ENCODE measurements around the gene PRKCG.
"Not testable (repeated sequence)": the region's sequence is repeated elsewhere in the genome, so short reads cannot be mapped to it uniquely, and the experiment has no call there.

Gene PRKCG

GRCh38 chr19:53910170-53910518 is 28.1 kb downstream of the PRKCG start:
- DNase-seq (ENCODE audit: low read depth, low spot score): no peak
- no peak overlapping the region for H3K4me3 ChIP-seq (ENCODE audit: low read length)

GRCh38 chr19:53912653-53913052 is 30.7 kb downstream of the PRKCG start:
- DNase-seq (ENCODE audit: low read depth, low spot score): no peak
- H3K4me3 ChIP-seq (ENCODE audit: low read length): no peak overlapping the region

GRCh38 chr19:53915000-53915399 is 33.0 kb downstream of the PRKCG start:
- H3K4me3 ChIP-seq (ENCODE audit: low read length): no peak overlapping the region
- no peak for DNase-seq (ENCODE audit: low read depth, low spot score)

- no peak for DNase-seq (ENCODE audit: low read depth, low spot score)
- H3K4me3 ChIP-seq (ENCODE audit: low read length): no peak overlapping the region
These were observed 34.0 kb downstream of the PRKCG start for GRCh38 chr19:53916004-53916403.

- DNase-seq (ENCODE audit: low read depth, low spot score): no peak
- H3K4me3 ChIP-seq (ENCODE audit: low read length): no peak overlapping the region
These were observed 35.4 kb downstream of the PRKCG start for GRCh38 chr19:53917356-53917755.

- no peak overlapping the region for H3K4me3 ChIP-seq (ENCODE audit: low read length)
- peak; percentile 69 for DNase-seq (ENCODE audit: low read depth, low spot score)
These were observed 45.7 kb downstream of the PRKCG start for GRCh38 chr19:53927739-53928138.

GRCh38 chr19:53936029-53936428 is 54.0 kb downstream of the PRKCG start:
- no peak overlapping the region for H3K4me3 ChIP-seq (ENCODE audit: low read length)
- DNase-seq (ENCODE audit: low read depth, low spot score): no peak

GRCh38 chr19:53942001-53942786 is 60.2 kb downstream of the PRKCG start:
- no peak overlapping the region for H3K4me3 ChIP-seq (ENCODE audit: low read length)
- no peak for DNase-seq (ENCODE audit: low read depth, low spot score)

GRCh38 chr19:53944416-53944815 is 62.4 kb downstream of the PRKCG start:
- no peak for DNase-seq (ENCODE audit: low read depth, low spot score)
- no peak overlapping the region for H3K4me3 ChIP-seq (ENCODE audit: low read length)

GRCh38 chr19:53944933-53945332 is 62.9 kb downstream of the PRKCG start:
- DNase-seq (ENCODE audit: low read depth, low spot score): no peak
- no peak overlapping the region for H3K4me3 ChIP-seq (ENCODE audit: low read length)

- peak overlapping the region; percentile 37 for H3K4me3 ChIP-seq (ENCODE audit: low read length)
These were observed 63.4 kb downstream of the PRKCG start for GRCh38 chr19:53945441-53945840.

GRCh38 chr19:53945998-53946397 is 64.0 kb downstream of the PRKCG start:
- no peak for DNase-seq (ENCODE audit: low read depth, low spot score)
- peak overlapping the region; percentile 37 for H3K4me3 ChIP-seq (ENCODE audit: low read length)

More at GRCh38 chr19:53945441-53945840, 63.4 kb downstream of the PRKCG start:
- peak; percentile 28 for DNase-seq (ENCODE audit: low read depth, low spot score)

- H3K4me3 ChIP-seq (ENCODE audit: low read length): no peak overlapping the region
- no peak for DNase-seq (ENCODE audit: low read depth, low spot score)
These were observed 65.6 kb downstream of the PRKCG start for GRCh38 chr19:53947624-53948023.

- not testable (repeated sequence) for H3K4me3 ChIP-seq (ENCODE audit: low read length); DNase-seq (ENCODE audit: low read depth, low spot score)
These were observed 66.6 kb downstream of the PRKCG start for GRCh38 chr19:53948611-53949010.

- DNase-seq (ENCODE audit: low read depth, low spot score): no peak
- H3K4me3 ChIP-seq (ENCODE audit: low read length): no peak overlapping the region
These were observed 69.4 kb downstream of the PRKCG start for GRCh38 chr19:53951436-53951835.

- DNase-seq (ENCODE audit: low read depth, low spot score): no peak
- no peak overlapping the region for H3K4me3 ChIP-seq (ENCODE audit: low read length)
These were observed 70.0 kb downstream of the PRKCG start for GRCh38 chr19:53951947-53952346.

- DNase-seq (ENCODE audit: low read depth, low spot score): no peak
- H3K4me3 ChIP-seq (ENCODE audit: low read length): no peak overlapping the region
These were observed 71.4 kb downstream of the PRKCG start for GRCh38 chr19:53953383-53953782.
